DND-41 (cell line): ENCODE results near the gene MAP6.

Experiments
- ATAC-seq: fragments of 200-7000 bp; cut with Tn5 transposase; 3 replicates; pipeline ENCODE4 v1.9.1; 2021; ENCODE audit warnings: low read depth; ENCODE audit not compliant: insufficient read depth
- DNase-seq: peaks from one replicate; pipeline ENCODE4 v3.0.0-alpha.2; 2020
- H2AFZ ChIP-seq: 2 replicates; pipeline ENCODE4 v1.6.0; 2012; ENCODE audit warnings: low read depth, low read length
- H3K27ac ChIP-seq: 2 replicates; pipeline ENCODE4 v1.5.1; 2012; ENCODE audit warnings: low read length, inconsistent platforms
- H3K27me3 ChIP-seq: fragments of 200-600 bp; sonication (generic); 2 replicates; pipeline ENCODE4 v1.6.0; 2012; ENCODE audit warnings: low read length, mild to moderate bottlenecking, inconsistent platforms; ENCODE audit not compliant: insufficient read depth, poor library complexity
- H3K36me3 ChIP-seq: 2 replicates; pipeline ENCODE4 v1.5.1; 2012; ENCODE audit warnings: low read length, inconsistent platforms; ENCODE audit not compliant: insufficient read depth
- H3K4me1 ChIP-seq: 2 replicates; pipeline ENCODE4 v1.5.1; 2012; ENCODE audit warnings: mild to moderate bottlenecking, low read length; ENCODE audit not compliant: insufficient read depth
- H3K4me2 ChIP-seq: 2 replicates; pipeline ENCODE4 v1.6.0; 2012; ENCODE audit warnings: mild to moderate bottlenecking, moderate library complexity, low read length, inconsistent platforms; ENCODE audit not compliant: insufficient read depth
- H3K4me3 ChIP-seq, 2 experiments: fragments of 200-600 bp in 1 of 2; shearing (Covaris generic) in 1 of 2; 2 replicates each; pipeline ENCODE4 v1.5.1; 2012 to 2016; ENCODE audit warnings: inconsistent platforms in 2 of 2, low read length in 2 of 2, mild to moderate bottlenecking in 2 of 2, low read depth in 1 of 2, moderate library complexity in 1 of 2
- H3K79me2 ChIP-seq: 2 replicates; pipeline ENCODE4 v1.6.0; 2012; ENCODE audit warnings: low read length, inconsistent platforms; ENCODE audit not compliant: insufficient read depth
- H3K9ac ChIP-seq: 2 replicates; pipeline ENCODE4 v1.6.0; 2012; ENCODE audit warnings: low read depth, mild to moderate bottlenecking, inconsistent platforms, low read length, moderate library complexity
- H3K9me3 ChIP-seq: 2 replicates; pipeline ENCODE4 v1.5.1; 2012; ENCODE audit warnings: low read length, moderate library complexity, mild to moderate bottlenecking, inconsistent platforms; ENCODE audit not compliant: insufficient read depth, severe bottlenecking
- H4K20me1 ChIP-seq: 2 replicates; pipeline ENCODE4 v1.6.0; 2012; ENCODE audit warnings: low read length; ENCODE audit not compliant: insufficient read depth
- CTCF ChIP-seq: IDR thresholded peaks from 2 replicates; pipeline ENCODE4 v1.5.1; 2012; ENCODE audit warnings: borderline replicate concordance, low read length, moderate library complexity, mild to moderate bottlenecking; ENCODE audit not compliant: poor library complexity, severe bottlenecking; ENCODE audit errors: extremely low read depth
- EZH2 ChIP-seq: IDR thresholded peaks from 3 replicates; pipeline ENCODE4 v1.6.1; 2012; ENCODE audit warnings: borderline replicate concordance, low read depth, mild to moderate bottlenecking, moderate library complexity, low read length, inconsistent platforms; ENCODE audit not compliant: severe bottlenecking

MAP6 gene

GRCh38 chr11:75631086-75631730 is 37.6 kb downstream of the MAP6 start:
- Histone ChIP-seq H3K36me3 (no peaks in the 10 kb centered on the region), H3K4me1 (no peaks in the 10 kb centered on the region), H3K4me2 (no peak overlapping the region), H3K4me3 (no peak overlapping the region), H3K9me3 (no peaks in the 10 kb centered on the region), H3K79me2 (no peaks in the 10 kb centered on the region), H3K27ac (no peak overlapping the region), H4K20me1 (no peaks in the 10 kb centered on the region), H2AFZ (no peak overlapping the region), H3K27me3 (peaks cover 36% of the 10 kb centered on the region), H3K9ac (no peak overlapping the region)
- DNase-seq: no peak
- no peak for TF ChIP-seq CTCF
- no peak for TF ChIP-seq EZH2
- no peak for ATAC-seq

GRCh38 chr11:75627906-75628668 is 40.8 kb downstream of the MAP6 start:
- H2AFZ ChIP-seq: no peak overlapping the region
- H3K79me2 ChIP-seq: no peaks in the 10 kb centered on the region
- H3K27me3 ChIP-seq: peaks cover 27% of the 10 kb centered on the region
- ATAC-seq: no peak
- no peaks in the 10 kb centered on the region for H3K36me3 ChIP-seq
- H3K4me1 ChIP-seq: no peaks in the 10 kb centered on the region
- DNase-seq: no peak
- H3K4me3 ChIP-seq: no peak overlapping the region
- TF ChIP-seq CTCF: no peak
- no peak for TF ChIP-seq EZH2
- H3K9me3 ChIP-seq: no peaks in the 10 kb centered on the region
- H4K20me1 ChIP-seq: no peaks in the 10 kb centered on the region
- H3K9ac ChIP-seq: no peak overlapping the region
- no peak overlapping the region for H3K4me2 ChIP-seq
- no peak overlapping the region for H3K27ac ChIP-seq

- H3K4me3 ChIP-seq: no peak overlapping the region
- no peak for ATAC-seq
- H3K9me3 ChIP-seq: no peaks in the 10 kb centered on the region
- H4K20me1 ChIP-seq: no peaks in the 10 kb centered on the region
- peaks cover 23% of the 10 kb centered on the region for H3K27me3 ChIP-seq
- no peak overlapping the region for H2AFZ ChIP-seq
- no peak overlapping the region for H3K4me2 ChIP-seq
- H3K27ac ChIP-seq: no peak overlapping the region
- no peaks in the 10 kb centered on the region for H3K36me3 ChIP-seq
- no peak for DNase-seq
- no peak overlapping the region for H3K9ac ChIP-seq
- TF ChIP-seq CTCF (no peak), EZH2 (no peak)
- no peaks in the 10 kb centered on the region for H3K4me1 ChIP-seq
- no peaks in the 10 kb centered on the region for H3K79me2 ChIP-seq
Measured at GRCh38 chr11:75626889-75627529, 41.8 kb downstream of the MAP6 start.
